Germinal center (tissue), 1 donor: ENCODE measurements around the gene KIF26B.

Experiments used
- DNase-seq: peaks from one replicate; pipeline ENCODE4 v3.0.0; 2012; ENCODE audit warnings: mixed read lengths, low spot score

Gene KIF26B

DNA sequence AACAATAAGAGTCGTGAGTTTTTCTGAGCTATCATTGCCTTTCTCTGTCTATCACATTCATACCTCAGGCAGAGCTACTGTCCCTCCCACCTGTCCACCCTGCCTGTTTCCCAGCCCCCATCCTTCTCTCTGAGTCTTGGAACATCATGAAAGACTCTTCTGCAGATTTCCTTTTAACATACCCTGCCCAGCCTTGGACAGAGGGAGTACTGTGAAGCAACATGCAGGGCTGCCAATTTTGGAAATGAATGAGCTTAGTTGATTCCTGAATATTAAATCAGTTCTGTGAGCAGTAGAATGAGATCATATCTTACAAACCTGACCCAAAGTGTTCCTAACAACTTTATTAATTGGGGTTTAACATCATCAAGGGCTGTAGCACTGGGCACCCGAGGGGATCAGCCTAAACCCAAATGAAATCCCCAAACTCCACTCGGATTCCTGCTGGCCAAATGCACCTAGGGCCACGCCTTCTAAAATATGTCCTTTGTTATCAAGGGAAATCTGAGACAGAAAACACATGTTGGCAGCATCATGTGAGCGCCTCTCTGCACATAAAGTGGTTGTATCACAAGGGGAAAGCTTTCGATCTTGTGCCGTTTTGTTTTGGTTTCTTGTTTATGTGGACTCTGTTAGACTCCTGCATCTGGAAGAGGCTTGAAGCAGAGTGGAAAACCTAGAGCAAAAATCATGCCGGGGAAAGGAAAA lies 357.6 kb downstream of the KIF26B start:
- DNase-seq, result no peak

GRCh38 chr1:245512980-245513578 lies 358.3 kb downstream of the KIF26B start:
- DNase-seq, result no peak

DNA sequence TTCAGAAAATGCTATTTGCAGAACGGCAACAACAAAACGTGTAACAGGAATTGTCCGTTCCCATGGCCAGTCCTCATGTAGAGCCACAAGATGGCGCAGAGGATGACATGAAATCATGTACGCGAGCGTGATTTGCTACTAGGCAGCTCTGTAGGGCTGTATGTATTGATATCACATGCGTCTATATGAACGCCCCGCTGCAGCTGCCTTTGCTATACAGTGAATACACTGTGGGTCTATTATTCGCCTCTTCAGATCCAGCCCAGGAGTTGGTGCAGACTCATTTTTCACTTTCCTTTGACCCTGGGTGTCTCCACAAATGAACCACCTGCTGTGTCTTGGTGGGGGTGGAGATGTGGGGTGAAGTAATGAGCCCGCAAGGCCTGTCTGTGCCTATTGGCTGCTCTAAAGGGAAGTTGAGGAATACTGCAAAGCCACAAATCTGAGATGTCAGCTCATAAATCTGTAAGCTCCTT lies 361.5 kb downstream of the KIF26B start:
- no peak for DNase-seq

DNA sequence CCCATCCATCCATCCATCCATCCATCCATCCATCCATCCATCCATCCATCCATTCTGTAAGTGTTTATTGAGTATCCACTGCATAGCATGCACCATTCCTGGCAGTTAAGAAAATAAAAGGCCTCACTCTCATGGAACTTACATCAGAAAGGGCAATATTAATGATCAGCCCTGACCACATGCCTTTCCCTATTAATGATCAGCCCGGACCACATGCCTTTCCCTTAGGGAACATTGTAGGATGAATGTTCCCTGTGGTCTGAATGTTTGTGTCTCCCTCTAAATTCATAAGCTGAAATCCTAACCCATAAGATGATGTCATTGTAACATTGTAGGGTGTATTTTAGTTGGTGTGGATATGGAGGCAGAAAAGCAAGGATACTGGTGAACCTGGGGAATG lies 365.8 kb downstream of the KIF26B start:
- no peak for DNase-seq

GRCh38 chr1:245526141-245526540 lies 371.4 kb downstream of the KIF26B start:
- no peak for DNase-seq

GRCh38 chr1:245528258-245528635 lies 373.5 kb downstream of the KIF26B start:
- DNase-seq, result no peak

GRCh38 chr1:245530937-245531336 lies 376.2 kb downstream of the KIF26B start:
- DNase-seq, result no peak

GRCh38 chr1:245537992-245538391 lies 383.2 kb downstream of the KIF26B start:
- no peak for DNase-seq

DNA sequence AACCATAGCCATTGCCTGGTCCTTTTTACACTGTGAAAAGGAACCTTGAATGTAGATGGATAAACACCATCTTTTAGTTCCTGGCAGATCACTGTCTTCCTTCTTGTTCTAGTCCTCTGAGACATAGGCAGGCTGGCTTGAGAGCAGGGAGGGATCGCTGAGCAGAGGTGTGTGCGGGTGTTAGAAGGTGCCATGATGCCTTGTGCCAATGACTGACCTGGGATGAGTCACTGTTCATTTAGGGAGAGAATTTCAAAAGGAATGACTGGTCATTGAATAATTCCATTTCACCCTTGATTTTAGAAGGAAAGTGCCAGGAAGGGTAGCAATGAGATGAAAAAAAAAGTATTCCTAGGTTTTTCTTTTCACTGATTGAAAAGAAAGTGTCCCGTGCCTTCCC lies 383.9 kb downstream of the KIF26B start:
- DNase-seq, result no peak

DNA sequence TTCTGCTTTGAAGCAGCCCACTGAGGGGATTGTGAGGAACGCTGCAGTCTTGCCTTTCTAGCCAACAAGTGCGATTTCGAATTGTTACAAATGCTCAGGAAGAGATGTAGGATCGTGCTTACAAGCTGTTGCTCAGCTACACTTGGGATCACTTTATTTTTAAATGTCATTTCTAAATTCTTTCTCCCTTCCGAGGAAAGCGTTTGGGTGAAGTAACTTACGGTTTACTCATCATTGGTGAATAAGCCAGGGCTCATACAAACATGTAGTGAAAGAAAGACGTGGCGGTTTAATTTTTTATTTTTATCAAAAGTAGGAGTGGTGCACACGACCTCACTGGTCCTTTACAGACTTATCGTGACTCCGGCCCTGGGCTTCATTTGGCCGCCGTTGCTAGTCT lies 386.6 kb downstream of the KIF26B start:
- no peak for DNase-seq

GRCh38 chr1:245542365-245542764 lies 387.6 kb downstream of the KIF26B start:
- DNase-seq, result no peak

DNA sequence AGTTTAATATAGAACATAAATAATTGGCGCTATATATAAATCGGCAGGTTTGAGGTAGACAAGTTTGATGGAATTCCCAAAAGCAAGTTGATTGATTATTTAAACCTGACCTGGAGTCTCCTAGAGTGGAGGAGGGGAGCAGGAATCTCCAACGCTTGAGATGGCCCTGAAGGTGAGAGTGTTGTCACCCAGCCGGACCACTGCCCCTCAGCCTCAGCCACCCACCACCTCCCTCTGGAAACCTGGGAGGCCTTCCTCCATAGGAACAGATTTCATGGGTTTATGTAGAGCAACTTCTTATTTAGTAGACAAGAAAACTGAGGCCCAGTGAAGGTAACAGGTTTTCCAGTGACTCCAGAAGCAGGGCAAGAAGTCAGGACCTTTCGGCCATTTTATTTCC lies 389.5 kb downstream of the KIF26B start:
- DNase-seq, result no peak

DNA sequence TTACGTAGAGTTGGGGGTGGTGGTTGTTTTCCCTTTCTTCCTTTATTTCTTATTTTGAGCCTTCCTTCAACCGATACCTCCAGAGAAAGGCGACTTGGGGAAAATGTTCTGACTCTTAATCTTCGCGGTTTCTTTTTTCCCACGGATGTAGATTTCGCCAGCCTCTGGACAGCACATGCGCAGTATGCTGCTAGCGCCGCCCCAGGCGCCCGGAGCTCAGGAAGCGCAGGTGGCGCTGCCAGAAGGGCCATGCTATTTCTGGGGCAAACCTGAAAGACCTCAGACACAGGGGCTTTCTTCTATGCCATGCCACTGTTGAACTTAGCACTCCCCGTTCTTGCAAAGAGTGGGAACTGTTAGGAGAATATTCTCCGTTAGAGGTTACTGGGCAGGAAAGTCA lies 392.1 kb downstream of the KIF26B start:
- DNase-seq, result no peak

DNA sequence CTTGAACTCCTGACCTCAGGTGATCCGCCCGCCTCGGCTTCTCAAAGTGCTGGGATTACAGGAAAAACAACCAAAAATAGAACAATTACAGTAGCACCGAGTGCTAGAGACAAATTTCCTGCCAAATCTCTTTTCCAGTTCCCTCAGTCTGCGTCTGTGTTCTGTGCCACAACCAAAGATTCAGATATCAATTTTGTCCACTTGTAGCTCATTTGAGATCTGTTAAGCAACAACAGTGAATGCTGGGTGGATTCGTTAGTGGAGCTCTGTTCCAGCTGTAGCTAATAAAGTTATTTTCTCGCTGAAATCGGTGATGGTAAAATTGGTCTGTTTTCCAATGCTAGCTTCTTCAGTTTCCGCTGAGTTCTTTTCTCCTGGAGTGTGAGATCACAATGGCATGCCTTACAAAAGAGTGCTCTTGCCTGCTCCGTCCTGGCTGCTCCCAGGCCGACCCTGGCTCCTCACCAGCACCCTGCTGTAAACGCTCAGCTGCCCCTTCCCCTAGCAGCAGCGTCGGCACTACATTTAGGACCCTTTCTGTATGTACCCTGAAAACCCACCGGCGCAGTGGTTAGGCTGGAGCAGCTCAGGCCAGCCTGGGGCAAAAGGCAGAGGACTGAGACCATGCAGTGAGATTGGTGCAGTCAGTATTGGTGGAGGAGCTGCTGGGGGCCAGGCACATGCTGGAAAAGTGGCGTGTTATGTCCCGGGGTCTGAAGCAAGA lies 395.4 kb downstream of the KIF26B start:
- no peak for DNase-seq

DNA sequence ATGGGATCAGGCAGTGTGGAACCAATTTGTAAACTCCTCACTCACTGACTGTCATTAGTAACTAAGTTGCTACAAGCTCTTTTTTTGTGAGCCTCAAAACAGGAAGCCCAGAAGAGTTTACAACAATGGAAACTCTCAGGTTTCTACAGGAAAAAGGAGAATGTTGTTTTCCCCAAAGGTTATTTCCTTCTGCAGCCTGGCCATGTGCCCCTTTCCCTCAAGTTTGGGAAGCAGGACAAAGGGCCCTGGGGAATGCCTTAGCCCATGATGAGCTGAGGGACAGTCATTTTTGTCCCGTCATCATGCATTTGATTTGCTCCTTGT lies 395.9 kb downstream of the KIF26B start:
- no peak for DNase-seq

DNA sequence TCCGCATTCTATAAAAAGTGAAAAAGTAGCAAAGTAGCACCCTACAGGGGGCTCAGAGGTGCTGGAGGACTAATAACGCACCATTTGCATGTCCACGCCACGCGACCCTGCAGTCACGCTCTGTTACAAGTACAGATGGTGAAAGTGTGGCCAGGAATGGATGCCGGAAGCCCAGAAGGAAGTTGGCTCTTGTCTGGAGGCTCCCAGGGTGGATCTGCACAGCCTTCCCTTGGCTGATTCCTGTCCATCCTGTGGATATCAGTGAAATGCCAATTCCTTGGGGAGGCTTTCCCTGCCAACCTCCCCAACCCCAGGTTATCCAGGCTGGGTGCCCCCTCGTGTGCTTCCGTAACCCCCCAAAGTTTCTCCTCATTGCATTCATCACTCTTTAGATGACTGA lies 396.8 kb downstream of the KIF26B start:
- DNase-seq, result no peak

DNA sequence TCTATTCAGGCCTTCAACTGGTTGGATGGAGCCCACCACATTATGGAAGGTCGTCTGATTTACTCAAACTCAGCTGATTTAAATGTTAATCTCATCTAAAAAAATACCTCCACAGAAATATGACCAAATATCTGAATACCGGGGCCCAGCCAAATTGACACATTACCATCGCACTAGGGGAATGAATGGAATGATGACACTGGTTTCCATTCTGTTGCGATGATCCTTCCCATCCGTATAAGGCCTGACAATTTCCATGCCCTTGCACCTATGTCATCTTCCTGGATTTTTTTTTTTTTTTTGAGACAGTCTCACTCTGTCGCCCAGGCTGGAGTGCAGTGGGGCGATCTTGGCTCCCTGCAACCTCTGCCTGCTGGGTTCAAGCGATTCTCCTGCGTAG lies 397.5 kb downstream of the KIF26B start:
- no peak for DNase-seq

DNA sequence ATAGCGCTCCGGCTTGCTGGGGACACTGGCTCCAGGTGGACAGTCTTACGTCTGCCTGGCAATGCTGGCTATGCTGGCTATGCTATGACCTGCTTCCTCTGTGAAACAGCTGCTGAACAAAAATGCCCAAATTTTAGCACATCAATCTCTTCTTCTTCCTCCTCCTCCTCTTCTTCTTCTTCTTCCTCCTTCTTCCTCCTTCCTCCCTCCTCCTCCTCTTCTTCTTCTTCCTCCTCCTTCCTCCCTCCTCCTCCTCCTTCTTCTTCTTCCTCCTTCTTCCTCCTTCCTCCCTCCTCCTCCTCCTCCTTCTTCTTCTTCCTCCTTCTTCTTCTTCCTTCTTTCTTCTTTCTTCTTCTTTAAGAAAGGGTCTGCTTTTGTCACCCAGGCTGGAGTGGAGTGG lies 401.3 kb downstream of the KIF26B start:
- no peak for DNase-seq

DNA sequence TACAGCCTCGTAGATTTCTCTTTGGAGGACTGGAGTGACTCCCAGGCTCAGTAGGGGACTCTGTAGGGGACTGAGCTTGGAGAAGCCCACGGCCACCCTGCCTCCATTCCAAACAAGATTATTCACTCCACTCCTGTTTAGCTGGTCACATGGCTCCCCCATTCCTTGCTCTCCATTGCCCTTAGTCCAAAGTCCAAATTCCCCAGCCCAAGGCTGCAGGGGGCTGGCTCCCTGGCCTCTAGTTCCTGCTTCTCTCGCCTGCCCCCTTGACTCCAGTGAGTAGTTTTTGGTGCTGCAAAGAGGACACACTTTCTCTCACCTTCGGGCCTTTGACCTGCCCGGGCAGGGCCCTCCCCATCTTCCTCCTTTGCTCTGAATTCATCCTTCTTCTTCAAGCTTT lies 403.3 kb downstream of the KIF26B start:
- DNase-seq, result no peak

- DNase-seq, result no peak
Measured at GRCh38 chr1:245560316-245560859, 405.6 kb downstream of the KIF26B start.

DNA sequence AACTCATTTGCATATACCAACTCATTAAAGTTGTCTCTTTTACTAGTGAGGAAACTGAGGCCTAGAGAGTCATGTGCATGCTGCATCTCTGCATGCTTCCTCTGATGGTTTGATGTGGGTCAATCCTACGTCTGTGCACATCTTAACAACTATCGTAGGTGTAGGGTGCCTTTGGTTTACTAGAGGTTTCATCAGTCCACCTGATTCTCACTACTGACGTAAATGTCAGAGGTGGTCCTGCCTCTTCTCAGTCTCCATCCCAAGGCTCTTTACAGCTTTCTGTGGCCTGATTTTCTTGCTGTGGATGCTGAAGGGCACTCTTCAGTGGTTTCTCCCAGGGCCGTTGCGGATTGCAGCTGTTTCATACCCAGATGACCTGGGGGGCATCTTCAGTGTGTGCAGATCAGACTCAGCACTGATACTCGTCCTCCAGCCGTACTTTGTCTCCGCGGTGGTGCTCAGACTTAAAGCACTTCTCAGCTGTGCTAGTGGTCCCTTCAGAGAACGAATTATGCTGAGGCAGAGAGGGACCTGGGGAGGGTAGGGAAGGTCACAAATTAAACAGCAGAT lies 407.0 kb downstream of the KIF26B start:
- DNase-seq, result no peak

DNA sequence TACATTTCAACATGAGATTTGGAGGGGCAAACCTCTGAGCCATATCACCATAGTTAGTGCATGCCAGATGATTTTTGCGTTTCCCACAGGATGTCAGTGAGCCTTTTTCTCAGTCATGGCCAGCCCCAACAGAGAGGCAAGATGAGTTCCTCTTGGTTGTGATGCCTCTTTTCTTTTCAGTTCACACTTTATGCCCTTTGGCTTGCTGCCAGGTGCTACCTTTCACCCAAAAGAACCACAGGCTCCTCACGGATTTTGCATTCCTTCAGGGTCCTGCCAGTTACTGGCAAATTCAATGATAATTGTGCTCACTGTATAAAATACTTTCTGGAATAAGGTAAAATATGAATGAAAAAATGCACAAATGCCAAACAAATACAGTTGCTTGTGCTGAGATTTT lies 411.3 kb downstream of the KIF26B start:
- no peak for DNase-seq

DNA sequence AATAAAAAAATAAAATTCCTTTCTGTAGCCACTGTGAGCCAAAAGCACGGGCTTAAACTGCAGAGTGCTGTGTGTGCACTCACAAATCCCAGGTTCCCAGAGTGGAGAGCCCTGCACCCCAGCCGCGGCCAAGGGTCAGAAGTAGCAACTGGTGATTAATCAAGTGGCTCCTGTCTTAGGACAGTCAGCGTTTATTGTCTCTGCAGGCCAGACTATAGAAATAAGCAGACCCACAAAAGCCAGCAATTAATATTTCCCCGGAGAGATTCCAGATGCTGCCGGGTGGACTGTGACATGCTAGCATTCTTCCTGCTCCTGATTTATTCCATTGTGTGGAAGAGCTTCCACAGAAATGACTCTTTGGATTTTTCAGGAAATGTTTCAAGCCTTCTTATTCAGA lies 412.2 kb downstream of the KIF26B start:
- no peak for DNase-seq
